BJ (cell line): ENCODE results near the gene TTC12. TPM values are rescaled to one million over a fixed set of nuclear protein-coding genes. Genes with fewer than 3 reads are reported as not detected.

Source experiments
- CTCF ChIA-PET: fragments of 350-600 bp; formaldehyde crosslinking; extraction: SDS; loops from one replicate; lab custom pipeline; 2021; ENCODE audit warnings: antibody characterized with exemption, inconsistent platforms; lab: Yijun Ruan, JAX
- POLR2A ChIA-PET: fragments of 300-600 bp; sonication (Branson Sonifier 250); formaldehyde crosslinking; extraction: SDS; loops from one replicate; lab custom pipeline; 2021; ENCODE audit warnings: antibody characterized with exemption; lab: Charles Lee
- DNase-seq: peaks from one replicate; pipeline ENCODE4 v3.0.0-alpha.2; 2011; ENCODE audit warnings: low read depth
- H3K27me3 ChIP-seq: 2 replicates; pipeline ENCODE4 v1.6.0; 2011; ENCODE audit warnings: low read length; ENCODE audit not compliant: control insufficient read depth, insufficient read depth
- H3K36me3 ChIP-seq: 2 replicates; pipeline ENCODE4 v1.5.1; 2011; ENCODE audit warnings: low read length; ENCODE audit not compliant: control insufficient read depth, insufficient read depth
- H3K4me3 ChIP-seq: 2 replicates; pipeline ENCODE4 v1.5.1; 2011; ENCODE audit warnings: low read depth, mild to moderate bottlenecking, control low read depth, low read length
- CTCF ChIP-seq: IDR thresholded peaks from 2 replicates; pipeline ENCODE4 v1.5.1; 2011; ENCODE audit warnings: low read depth, mild to moderate bottlenecking, control low read depth, inconsistent platforms, low read length, moderate library complexity; ENCODE audit not compliant: insufficient read depth
- polyA plus RNA-seq: library from polyadenylated mRNA; depleted of rRNA; stranded (reverse); fragments of >200 nt; gene quantifications from 2 replicates; pipeline ENCODE4 v1.2.3, GENCODE V29; 2011

TTC12 gene
- polyA plus RNA-seq, 1 experiment = 14.0 TPM

- no peak for TF ChIP-seq CTCF
- ChIA-PET CTCF (interaction anchor here (1.5 kb wide), 1 partner anchor 62 kb away, joined by 3 read pairs; no protein-coding TSS in a partner anchor), POLR2A (no interaction called here)
- Histone ChIP-seq H3K27me3 (0 out of 2 replicates have a peak, but pooled peaks cover 2% of the 10 kb centered on the region), H3K4me3 (no peak overlapping the region), H3K36me3 (no peaks in the 10 kb centered on the region)
- DNase-seq = no peak
These were observed 61.0 kb downstream of the TTC12 start for GRCh38 chr11:113375402-113375801.

- no peak for TF ChIP-seq CTCF
- DNase-seq = no peak
- Histone ChIP-seq H3K4me3 (no peak overlapping the region), H3K36me3 (no peaks in the 10 kb centered on the region), H3K27me3 (0 out of 2 replicates have a peak, but pooled peaks cover 2% of the 10 kb centered on the region)
- ChIA-PET POLR2A (no interaction called here), CTCF (interaction anchor here (1.5 kb wide), 1 partner anchor 63 kb away, joined by 3 read pairs; no protein-coding TSS in a partner anchor)
These were observed 61.8 kb downstream of the TTC12 start for GRCh38 chr11:113376156-113376555.

GRCh38 chr11:113377681-113378412, 63.5 kb downstream of the TTC12 start:
- Histone ChIP-seq H3K36me3 (no peaks in the 10 kb centered on the region), H3K4me3 (no peak overlapping the region), H3K27me3 (peaks cover 2% of the 10 kb centered on the region; the same call in 1 of the 2 replicates)
- DNase-seq = no peak
- POLR2A ChIA-PET = no interaction called here
- CTCF ChIA-PET = no interaction called here
- no peak for TF ChIP-seq CTCF

GRCh38 chr11:113378692-113379091, 64.3 kb downstream of the TTC12 start:
- no peak for TF ChIP-seq CTCF
- peaks cover 2% of the 10 kb centered on the region; the same call in 1 of the 2 replicates for H3K27me3 ChIP-seq
- ChIA-PET CTCF (no interaction called here), POLR2A (no interaction called here)
- H3K4me3 ChIP-seq = no peak overlapping the region
- no peaks in the 10 kb centered on the region for H3K36me3 ChIP-seq
- DNase-seq = no peak

- ChIA-PET CTCF (no interaction called here), POLR2A (no interaction called here)
- Histone ChIP-seq H3K4me3 (no peak overlapping the region), H3K36me3 (no peaks in the 10 kb centered on the region), H3K27me3 (peaks cover 3% of the 10 kb centered on the region)
- no peak for TF ChIP-seq CTCF
- no peak for DNase-seq
These were observed 67.7 kb downstream of the TTC12 start for GRCh38 chr11:113382121-113382520.
